ENCODE results near the gene ALKAL2.

Gene ALKAL2

DNA sequence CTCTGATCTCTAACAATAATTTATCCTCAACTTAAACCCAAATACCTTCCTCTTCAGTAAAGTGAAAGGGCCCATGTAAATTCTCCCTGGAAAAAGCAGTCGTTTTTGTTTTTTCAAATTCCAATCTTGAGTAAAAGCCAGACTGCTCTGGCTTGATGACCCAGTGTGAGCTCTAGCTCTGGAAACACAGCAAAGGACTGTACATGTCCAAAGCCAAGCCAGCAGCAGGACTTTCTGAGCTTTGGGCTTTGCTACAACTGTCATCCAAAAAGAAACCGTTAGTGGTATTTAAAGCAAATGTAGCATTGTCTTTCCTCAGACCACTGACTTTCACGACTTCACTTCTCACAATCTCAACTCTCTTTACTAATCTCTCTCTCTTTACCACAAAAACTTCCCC, 49.5 kb downstream of the ALKAL2 start:
- no peak for DNase-seq

DNA sequence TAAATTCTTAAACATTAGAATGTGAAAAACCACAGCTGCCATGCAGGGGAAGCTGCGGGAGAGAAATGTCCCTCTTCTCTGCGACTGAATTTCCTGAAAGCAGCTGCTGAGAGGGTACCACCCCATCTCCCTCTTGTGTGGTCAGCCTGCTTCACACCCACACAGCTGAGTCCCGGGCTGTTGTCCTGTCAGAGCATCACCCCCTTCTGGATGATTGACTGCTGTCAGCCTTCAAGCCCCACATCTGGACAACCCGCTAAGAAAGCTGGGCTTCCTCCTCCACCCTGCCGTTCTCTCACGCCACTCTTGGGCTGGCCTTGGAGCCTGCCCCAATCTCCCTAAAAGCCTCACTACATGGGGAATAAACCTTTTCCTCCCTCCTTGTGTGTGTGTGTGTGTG, 50.0 kb downstream of the ALKAL2 start:
- no peak for DNase-seq

GRCh38 chr2:236993-237539, 50.8 kb downstream of the ALKAL2 start:
- no peak for DNase-seq

- no peak for DNase-seq
These were observed 53.5 kb downstream of the ALKAL2 start for GRCh38 chr2:234421-234820.

- no peak for DNase-seq
These were observed 54.9 kb downstream of the ALKAL2 start for GRCh38 chr2:233030-233429.

DNA sequence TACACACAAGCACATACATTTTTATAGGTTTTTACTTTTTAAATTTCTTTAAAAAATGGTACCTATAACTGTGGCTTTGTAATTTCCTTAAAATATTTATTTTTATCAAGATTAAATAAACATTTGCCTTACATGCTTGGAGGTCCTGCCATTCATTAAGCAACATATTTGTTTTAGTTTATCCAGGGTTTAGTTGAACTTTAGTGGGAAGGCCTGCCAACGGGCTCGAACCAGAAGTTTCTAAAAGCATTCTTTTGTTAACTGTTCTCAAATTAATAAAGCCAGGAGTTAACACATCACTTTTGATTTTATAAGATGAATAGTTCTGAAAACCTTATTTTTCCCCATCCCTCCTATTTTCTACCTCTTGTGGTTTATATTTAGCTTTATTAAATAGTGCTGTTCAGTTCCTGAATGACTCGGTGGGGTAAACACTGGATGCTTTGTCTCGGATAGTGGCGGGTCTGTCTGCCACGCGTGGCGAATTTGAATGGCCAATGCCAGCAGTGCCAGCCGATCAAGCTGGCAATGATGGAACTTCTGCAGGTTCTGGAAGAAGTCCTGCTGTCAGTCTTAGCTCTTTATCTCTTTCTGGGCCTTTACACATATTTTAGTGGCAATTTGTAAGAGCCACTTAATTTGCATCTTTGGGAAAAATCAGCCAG, 56.2 kb downstream of the ALKAL2 start:
- DNase-seq = no peak

Measured in NCI-H2171 (cell line).